ENCODE data around the gene HOXC9. TPM values are rescaled to one million over a fixed set of nuclear protein-coding genes. Genes with fewer than 3 reads are reported as not detected.

Gene HOXC9
- total and polyA plus RNA-seq, 7 donors, result 6.4 to 31.1 (median 11.3) TPM

- H3K27ac ChIP-seq, result peak overlapping the region; percentile 95
- peak overlapping the region; percentile 79 for H3K4me3 ChIP-seq
- ATAC-seq, result no peak
Measured at GRCh38 chr12:53988541-53989226, 11.3 kb upstream of the HOXC9 start.

DNA sequence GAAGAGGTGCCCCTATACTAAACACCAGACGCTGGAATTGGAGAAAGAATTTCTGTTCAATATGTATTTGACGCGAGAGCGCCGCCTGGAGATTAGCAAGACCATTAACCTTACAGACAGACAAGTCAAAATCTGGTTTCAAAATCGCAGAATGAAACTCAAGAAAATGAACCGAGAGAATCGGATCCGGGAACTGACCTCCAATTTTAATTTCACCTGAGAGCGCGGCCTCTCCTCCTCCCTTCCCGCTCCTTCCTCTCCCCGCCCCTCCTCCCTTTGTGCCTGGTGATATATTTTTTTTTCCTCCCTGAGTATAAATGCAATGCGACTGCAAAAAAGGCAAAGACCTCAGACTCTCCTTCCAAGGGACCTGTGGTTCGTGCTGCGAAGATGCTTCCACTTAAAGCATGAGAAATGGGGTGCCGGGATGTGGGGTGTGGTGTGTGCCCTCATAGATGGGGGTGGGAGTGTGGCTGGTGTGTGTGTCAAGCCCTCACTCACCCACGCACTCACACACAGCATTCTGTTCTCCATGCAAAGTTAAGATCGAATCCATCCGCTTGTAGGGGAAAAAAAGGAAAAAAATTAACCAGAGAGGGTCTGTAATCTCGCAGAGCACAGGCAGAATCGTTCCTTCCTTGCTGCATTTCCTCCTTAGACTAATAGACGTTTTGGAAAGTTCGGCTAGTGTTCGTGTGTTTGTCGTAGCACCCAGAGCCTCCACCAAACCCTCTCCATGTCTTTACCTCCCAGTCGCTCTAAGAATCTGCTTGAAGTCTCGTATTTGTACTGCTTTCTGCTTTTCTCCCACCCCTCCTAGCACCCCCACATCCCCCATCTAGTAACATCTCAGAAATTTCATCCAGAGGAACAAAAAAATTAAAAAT, 10.5 kb upstream of the HOXC9 start:
- DNase-seq (no peak), ATAC-seq (no peak)
- Histone ChIP-seq H3K27me3 (ENCODE audit: insufficient read depth in 3 of 3, low read length in 2 of 3) (peaks cover 0 to 3% (median 0%) of the 10 kb centered on the region in 3 donors), H3K36me3 (ENCODE audit: insufficient read depth in 1 of 2, low read depth in 1 of 2) (no peaks in the 10 kb centered on the region), H3K27ac (peak overlapping the region; percentile 95), H3K4me3 (peak overlapping the region; percentile 79), H3K9me3 (no peaks in the 10 kb centered on the region), H3K4me1 (peaks cover 41% of the 10 kb centered on the region)
- peak; percentile 44 for TF ChIP-seq CTCF (IDR thresholded peaks at IDR 0.05)
- intact Hi-C loops (cut with DNase I), result loop anchor here (5.0 to 10.0 kb wide), 2 partner anchors 368 to 385 kb away; no protein-coding TSS in a partner anchor
- 6 to 15% (median 10%) methylated on average over 28 of the region's 28 CpGs for WGBS, 3 donors

More at GRCh38 chr12:53988541-53989226, 11.3 kb upstream of the HOXC9 start:
- Histone ChIP-seq H3K9me3 (no peaks in the 10 kb centered on the region), H3K4me1 (peaks cover 41% of the 10 kb centered on the region), H3K27me3 (ENCODE audit: insufficient read depth in 3 of 3, low read length in 2 of 3) (peaks cover 0 to 3% (median 0%) of the 10 kb centered on the region in 3 donors), H3K36me3 (ENCODE audit: insufficient read depth in 1 of 2, low read depth in 1 of 2) (no peaks in the 10 kb centered on the region)
- no peak for TF ChIP-seq CTCF (IDR thresholded peaks at IDR 0.05)
- intact Hi-C loops (cut with DNase I), result loop anchor here (5.0 to 10.0 kb wide), 2 partner anchors 369 to 386 kb away; no protein-coding TSS in a partner anchor
- WGBS, 3 donors, result 5 to 9% (median 5%) methylated on average over 5 of the region's 5 CpGs
- DNase-seq, result peak in 1 of 2 donors; percentile 44

- ATAC-seq, result no peak
- 10 to 24% (median 17%) methylated on average over 25 to 27 of the region's 27 CpGs for WGBS, 3 donors
- H3K4me1 ChIP-seq, result peaks cover 41% of the 10 kb centered on the region
Measured at GRCh38 chr12:53990311-53991076, 9.5 kb upstream of the HOXC9 start.

More at GRCh38 chr12:53990311-53991076, 9.5 kb upstream of the HOXC9 start:
- Histone ChIP-seq H3K36me3 (ENCODE audit: insufficient read depth in 1 of 2, low read depth in 1 of 2) (no peaks in the 10 kb centered on the region), H3K4me3 (peak overlapping the region; percentile 79), H3K27me3 (ENCODE audit: insufficient read depth in 3 of 3, low read length in 2 of 3) (peaks cover 0 to 3% (median 0%) of the 10 kb centered on the region in 3 donors), H3K27ac (peak overlapping the region; percentile 95), H3K9me3 (no peaks in the 10 kb centered on the region)
- DNase-seq, result no peak
- intact Hi-C loops (cut with DNase I), result no loop called here
- TF ChIP-seq CTCF (IDR thresholded peaks at IDR 0.05), result no peak

Data from psoas muscle (tissue), 8 donors.